GM19239 (cell line): ENCODE data around the gene DDX27.
"Not testable (repeated sequence)": the region's sequence is repeated elsewhere in the genome, so short reads cannot be mapped to it uniquely, and the experiment has no call there.

Experiments used
- DNase-seq: peaks from one replicate; pipeline ENCODE4 v3.0.0; 2011; ENCODE audit warnings: low spot score; ENCODE audit not compliant: insufficient read length
- FAIRE-seq: peaks from 2 replicates; lab custom pipeline; 2011; peaks lifted over from hg19 to GRCh38; lab: Jason Lieb, UNC

Gene DDX27

DNA sequence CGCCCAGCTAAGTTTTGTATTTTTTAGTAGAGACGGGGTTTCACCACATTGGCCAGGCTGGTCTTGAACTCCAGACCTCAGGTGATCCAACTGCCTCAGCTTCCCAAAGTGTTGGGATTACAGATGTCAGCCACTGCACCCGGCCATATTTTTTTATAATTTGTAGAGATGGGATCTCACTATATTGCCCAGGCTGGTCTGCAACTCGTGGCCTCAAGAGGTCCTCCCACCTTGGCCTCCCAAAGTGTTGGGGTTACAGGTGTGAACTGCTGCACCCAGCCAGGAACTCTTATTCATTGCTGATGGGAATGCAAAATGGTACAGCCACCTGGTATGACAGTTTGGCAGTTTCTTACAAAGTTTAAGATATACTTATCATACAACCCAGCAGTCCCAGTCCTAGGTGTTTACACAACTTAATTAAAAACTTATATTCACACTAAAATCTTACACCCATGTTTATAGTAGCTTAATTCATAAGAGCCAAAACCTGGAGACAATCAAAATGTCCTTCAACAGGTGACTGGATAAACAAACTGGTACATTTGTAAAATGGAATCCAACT lies 19.4 kb upstream of the DDX27 start:
- DNase-seq (no peak), FAIRE-seq (no peak)

- no peak for FAIRE-seq
Observed at GRCh38 chr20:49203011-49203410, 16.2 kb upstream of the DDX27 start.

GRCh38 chr20:49203746-49204145 lies 15.5 kb upstream of the DDX27 start:
- DNase-seq (no peak), FAIRE-seq (no peak)

More at GRCh38 chr20:49203011-49203410, 16.2 kb upstream of the DDX27 start:
- no peak for DNase-seq

DNA sequence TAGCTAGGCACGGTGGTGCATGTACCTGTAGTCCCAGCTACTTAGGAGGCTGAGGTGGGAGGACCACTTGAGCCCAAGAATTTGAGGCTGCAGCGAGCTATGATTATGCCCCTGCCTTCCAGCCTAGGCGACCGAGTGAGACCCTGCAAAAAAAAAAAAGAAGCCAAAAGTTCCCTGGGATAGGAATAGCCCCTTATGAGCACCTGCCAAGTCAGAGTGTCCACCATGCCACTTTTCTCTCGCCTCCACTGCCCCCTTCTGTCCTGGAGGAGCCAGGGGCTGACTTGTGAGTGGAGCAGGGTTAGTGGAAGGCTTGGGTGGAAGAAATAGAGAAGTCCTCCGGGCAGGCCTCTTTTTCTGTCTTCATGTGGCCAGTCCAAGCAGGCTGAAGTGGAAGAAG lies 12.1 kb upstream of the DDX27 start:
- FAIRE-seq (no peak), DNase-seq (no peak)

- FAIRE-seq (no peak), DNase-seq (no peak)
Observed at GRCh38 chr20:49210101-49210756, 9.0 kb upstream of the DDX27 start.

- DNase-seq = no peak
- FAIRE-seq = no peak
Observed at GRCh38 chr20:49210757-49211110, 8.5 kb upstream of the DDX27 start.

DNA sequence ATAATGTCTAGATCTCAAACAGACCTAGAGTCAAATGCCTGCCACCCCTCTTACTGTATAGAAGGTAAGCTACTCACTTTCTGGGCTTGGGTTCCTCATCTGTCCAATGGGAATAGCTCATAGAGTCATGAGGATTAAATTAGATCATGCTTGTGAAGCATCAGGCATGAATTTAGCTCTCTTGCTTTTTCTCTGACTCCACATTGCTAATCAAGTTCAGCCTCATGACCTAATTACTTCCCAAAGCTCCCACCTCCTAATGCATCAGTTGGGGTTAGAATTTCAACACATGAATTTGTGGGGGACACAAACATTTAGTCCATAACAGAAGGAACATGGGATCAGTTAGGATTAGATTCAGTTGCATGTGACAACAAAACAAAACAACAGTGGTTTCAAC lies 4.6 kb upstream of the DDX27 start:
- no peak for FAIRE-seq
- no peak for DNase-seq

GRCh38 chr20:49215232-49215631 lies 4.0 kb upstream of the DDX27 start:
- no peak for DNase-seq
- no peak for FAIRE-seq

- FAIRE-seq (peak; percentile 85), DNase-seq (peak; percentile 50)
Observed at GRCh38 chr20:49216991-49217578, 2.1 kb upstream of the DDX27 start.

GRCh38 chr20:49218739-49219090 lies 501 bp upstream of the DDX27 start:
- DNase-seq, FAIRE-seq: not testable (repeated sequence)

GRCh38 chr20:49219924-49220831 lies 962 bp downstream of the DDX27 start:
- DNase-seq (no peak), FAIRE-seq (no peak)

DNA sequence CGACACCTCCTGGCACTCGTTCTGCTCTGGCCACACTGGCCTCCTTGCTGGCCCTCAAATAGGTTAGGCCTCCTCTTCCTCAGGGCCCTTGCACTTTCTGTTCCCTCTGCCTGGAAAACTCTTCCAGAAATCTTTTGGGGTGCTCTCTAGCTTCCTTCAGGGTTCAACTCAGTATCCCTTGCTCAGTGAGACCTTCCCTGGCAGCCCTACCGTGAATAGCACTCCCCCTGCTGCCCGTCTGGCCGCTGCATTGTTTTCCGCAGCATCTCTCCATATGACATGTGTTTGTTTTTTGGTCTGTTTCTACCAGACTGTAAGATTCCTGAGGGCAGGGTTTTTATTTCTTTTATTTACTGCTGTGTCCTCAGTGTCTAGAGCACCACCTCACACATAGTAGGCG lies 6.7 kb downstream of the DDX27 start:
- DNase-seq (no peak), FAIRE-seq (no peak)

GRCh38 chr20:49228676-49229075 lies 9.5 kb downstream of the DDX27 start:
- FAIRE-seq (no peak), DNase-seq (no peak)

DNA sequence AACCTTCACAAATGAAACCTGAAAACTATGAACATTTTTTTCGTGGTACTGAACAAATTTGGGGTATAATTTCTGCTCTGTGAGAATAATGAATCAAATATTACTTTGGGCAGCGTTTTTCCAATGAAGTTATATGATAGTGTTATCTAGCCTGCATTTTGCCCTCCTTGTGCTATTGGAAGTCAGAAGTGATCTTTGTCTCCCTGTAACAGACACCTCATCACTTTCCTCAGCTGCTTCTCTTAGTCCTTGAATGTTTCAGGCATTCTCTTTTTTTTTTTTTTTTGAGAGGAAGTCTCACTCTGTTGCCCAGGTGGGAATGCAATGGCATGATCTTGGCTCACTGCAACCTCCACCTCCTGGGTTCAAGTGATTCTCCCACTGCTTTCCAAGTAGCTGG lies 10.2 kb downstream of the DDX27 start:
- no peak for DNase-seq
- no peak for FAIRE-seq

- no peak for FAIRE-seq
- no peak for DNase-seq
Observed at GRCh38 chr20:49230021-49230420, 10.8 kb downstream of the DDX27 start.

DNA sequence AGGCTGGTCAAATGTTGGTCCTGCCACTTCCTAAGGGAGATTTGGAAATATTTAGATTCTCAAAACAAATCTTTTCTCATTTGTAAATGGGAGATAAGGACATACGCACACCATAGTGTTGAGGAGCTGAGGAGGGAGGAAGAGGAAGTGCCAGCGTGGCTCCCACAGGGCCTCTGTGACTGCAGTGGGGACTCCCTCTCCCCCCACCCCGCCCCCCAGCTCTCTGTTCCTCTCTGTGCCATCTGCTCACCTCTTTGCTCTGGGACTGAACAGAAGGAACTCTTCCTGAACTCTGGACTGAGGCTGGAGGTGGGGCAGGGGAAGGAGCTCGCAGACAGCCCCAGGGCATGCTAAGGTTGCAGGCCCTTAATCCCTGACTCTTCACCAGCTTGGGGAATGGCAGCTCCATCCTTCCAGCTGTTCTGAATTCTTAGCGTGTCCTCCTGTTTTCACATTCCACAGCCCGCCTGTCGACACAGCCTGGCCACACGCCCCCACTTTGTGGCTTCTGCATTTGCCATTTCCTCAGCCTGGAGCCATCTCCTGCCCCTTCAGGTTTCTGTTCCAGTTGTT lies 11.4 kb downstream of the DDX27 start:
- no peak for FAIRE-seq

DNA sequence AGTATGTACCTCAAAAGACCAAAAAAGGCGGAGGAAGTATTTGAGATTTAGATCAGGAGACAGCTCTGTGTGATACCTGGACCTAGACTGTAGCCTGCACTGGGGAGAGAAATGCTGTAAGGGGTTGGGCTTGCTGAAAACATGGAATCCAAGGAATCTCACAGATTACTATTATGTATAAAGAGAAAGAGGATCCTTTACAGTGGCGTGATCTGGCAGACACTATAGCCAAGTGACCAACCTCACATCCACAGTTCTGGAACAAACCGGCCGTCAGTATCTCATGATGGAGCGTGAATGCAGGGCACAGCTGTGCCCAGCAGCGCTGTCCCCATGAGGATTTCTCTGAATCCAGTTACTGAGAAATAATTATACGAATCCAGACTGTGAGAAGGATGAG lies 12.3 kb downstream of the DDX27 start:
- no peak for FAIRE-seq
- DNase-seq = no peak

More for the DNA sequence above, 11.4 kb downstream of the DDX27 start:
- DNase-seq = no peak

DNA sequence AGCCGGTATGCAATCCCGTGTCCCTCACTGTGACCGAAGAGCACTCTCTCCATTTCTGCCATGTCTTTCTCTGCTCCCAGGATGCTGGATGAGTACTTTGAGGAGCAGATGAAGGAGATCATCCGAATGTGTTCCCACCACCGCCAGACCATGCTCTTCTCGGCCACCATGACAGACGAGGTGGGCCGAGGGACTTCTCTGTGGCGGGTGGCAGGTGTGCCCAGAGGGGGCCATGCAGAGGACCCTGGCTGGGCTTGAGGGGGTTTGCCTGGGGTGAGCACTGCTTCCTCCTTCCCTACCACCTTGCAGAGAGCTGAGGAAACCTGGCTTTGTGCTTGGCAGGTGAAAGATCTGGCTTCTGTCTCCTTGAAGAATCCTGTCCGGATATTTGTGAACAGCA lies 14.0 kb downstream of the DDX27 start:
- DNase-seq = no peak

GRCh38 chr20:49234831-49235230 lies 15.6 kb downstream of the DDX27 start:
- DNase-seq (no peak), FAIRE-seq (no peak)

More for the DNA sequence above, 14.0 kb downstream of the DDX27 start:
- FAIRE-seq = no peak

- DNase-seq = no peak
- FAIRE-seq = no peak
Observed at GRCh38 chr20:49236301-49236700, 17.1 kb downstream of the DDX27 start.

GRCh38 chr20:49237531-49237930 lies 18.3 kb downstream of the DDX27 start:
- DNase-seq (no peak), FAIRE-seq (no peak)
